Glomerular visceral epithelial cell (primary cell): Measurements from ENCODE around the gene CAMTA1.
A peak's percentile ranks its signal among the peaks of the same experiment; 100 is the strongest.

Experiments
- DNase-seq: peaks from one replicate; pipeline ENCODE4 v3.0.0-alpha.2; 2016; ENCODE audit errors: extremely low spot score

Gene CAMTA1

DNA sequence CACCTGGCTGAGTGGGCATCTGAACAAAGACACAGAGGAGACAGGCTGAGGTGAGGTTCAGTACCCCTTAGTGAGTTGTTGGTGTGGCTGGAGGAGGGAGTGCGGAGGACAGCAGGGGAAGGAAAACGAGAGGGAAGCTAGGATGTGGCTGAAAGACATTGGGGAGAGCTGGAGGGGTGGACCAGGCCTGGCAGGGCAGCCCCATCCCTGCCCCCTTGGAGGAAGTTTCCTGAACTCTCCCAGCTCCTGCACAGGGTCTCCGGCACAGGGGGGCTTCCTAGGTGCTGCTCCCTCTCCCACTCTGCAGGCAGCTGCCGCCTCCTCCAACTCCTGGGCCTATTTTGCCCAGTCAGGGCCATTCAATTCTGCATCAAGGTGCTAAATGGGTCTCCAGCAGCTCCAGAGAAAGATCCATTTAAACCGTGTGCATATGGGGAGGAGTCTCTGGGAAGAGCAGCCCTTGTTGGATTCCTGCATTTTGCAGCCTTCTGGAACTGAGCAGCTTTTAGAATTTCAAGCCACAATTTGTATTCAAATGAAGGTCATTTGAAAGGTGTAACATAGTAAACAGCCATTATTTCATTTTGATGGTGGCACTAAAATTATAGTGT is 193.9 kb downstream of the CAMTA1 start:
- DNase-seq: no peak

DNA sequence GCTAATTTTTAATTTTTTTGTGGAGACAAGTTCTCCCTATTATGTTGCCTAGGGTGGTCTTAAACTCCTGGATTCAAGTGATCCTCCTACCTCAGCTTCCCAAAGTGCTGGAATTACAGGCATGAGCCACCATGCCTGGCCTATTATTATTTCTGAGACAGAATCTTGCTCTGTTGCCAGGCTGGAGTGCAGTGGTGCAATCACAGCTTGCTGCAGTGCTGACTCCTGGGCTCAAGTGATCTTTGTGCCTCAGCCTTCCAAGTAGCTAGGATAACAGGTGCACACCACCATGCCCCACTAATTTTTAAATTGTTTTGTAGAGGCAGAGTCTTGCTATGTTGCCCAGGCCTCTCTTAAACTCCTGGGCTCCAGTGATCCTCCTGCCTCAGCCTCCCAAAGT is 196.3 kb downstream of the CAMTA1 start:
- no peak for DNase-seq

DNA sequence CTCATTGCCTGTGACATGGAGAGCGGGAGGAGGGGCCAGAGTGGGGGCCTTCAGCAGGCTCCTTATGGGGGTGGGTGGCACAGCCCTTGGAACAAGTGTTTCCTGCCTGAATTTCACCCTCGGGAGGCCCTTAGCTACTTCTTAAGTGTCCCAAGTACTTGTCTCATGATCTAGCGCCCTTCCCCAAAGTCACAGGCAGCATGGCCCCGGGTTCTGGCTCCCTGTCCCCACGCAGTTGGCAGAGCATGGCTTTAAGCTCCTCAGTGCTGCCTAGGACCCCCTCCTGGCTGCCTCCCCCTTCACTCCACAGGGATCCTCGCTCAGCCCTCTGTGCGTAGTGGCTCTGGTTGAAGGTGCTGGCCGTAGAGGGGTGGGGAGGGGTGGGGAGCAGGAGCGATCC is 197.2 kb downstream of the CAMTA1 start:
- DNase-seq: no peak

DNA sequence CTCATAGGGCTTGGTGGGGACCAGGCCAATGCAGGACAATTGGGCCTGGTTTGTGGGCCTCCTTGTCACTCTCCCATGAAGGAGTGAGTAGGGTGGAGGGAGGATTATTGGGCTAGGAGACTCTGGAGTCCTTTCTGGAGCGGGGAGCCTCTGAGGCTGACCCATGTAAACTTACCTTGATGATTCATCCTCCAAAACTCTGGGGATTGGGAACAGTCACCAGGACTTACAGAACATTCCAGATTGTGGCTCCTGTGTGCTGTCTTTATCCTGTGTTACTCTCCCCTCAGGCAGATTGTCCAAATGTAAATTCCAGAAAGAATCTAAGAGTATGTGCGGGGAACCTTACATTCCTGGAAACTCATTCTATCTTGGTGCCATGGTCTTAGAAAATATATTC is 197.6 kb downstream of the CAMTA1 start:
- DNase-seq: no peak

DNA sequence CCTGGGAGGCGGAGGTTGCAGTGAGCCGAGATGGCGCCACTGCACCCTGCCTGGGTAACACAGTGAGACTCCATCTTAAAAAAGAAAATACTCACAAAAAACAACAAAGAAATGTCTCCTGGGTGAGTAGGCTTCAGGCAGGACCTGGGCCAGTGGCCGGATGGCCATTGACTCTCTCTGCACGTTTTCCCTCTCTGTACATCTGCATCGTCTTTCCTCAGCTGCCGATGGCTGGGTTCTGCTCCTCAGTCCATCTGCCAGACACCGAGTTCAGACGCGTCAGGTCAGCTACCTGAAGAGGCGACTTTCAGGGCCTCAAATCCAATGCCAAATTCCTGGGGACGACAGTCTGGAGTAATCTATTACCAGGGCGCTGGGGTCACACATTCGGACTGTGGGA is 199.3 kb downstream of the CAMTA1 start:
- DNase-seq: no peak

DNA sequence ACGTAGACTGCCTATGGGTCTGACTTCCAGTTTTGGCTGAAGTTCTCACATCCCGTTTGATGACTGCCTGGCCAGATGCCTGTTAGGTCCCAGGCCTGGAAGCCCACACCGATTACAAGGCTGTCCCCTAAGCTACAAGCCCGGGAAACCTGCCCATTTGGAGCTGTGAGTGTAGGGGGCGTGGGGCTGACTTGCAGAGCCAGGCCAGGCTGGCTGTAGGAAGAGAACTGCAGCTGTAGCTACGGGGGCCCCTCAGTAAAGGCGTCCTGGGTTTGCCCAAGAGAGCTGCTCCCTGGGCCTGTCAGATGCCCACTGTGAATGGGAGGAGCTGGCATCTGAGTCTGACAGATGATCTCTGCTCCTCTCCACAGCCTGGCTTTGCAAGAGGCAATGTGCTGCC is 199.7 kb downstream of the CAMTA1 start:
- DNase-seq: no peak

DNA sequence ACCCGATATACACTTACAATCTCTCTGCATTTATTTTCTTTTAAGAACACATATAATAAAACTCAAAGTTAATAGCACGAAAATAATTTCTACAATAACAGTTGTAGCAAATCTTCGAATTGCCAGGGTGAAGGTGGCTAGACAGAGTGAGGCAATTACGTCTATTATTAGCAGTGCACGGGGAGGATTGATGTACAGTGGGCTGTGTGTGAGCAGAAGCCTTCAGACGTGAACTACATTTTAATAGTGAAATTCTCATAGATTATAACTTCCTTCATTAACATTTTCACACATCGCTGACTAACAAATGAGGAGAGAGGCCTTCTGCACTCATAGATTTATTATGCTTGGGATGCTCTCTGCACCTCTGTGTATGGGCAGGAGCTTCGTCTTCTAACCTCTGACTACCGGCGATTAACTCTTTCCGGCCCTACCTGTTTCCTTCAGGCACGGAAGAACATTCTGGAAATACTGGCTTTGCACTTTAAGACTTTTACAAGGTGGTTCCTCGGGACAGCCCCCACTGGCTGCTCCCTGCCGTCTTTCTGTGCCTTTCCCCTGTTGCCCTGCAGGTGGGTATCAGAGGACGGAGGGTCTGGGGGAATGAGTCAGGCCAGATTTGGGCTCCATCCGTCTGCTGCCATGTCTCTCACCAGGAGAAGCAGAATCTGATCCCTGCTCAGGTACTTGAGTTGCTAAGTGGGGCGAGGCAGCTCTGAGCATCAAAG is 200.5 kb downstream of the CAMTA1 start:
- no peak for DNase-seq

DNA sequence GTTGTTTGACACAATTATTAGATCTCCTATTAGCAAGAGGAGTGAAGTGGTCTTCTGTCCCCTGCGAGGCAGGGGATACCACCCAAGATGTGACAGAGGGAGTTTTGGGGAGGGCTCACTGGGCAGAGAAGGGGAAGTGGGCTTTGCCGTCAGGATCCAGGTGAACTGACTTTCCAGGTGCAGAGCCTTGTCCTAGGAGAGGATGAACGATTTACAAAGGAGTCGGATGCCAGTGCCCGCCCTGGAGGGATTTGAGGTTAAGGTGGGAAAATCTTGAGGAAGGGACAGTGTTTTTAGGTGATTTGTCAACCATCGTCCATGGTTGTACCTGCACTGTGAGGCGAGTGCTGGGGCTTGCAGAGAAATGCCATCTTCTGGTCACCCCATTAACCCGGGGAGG is 201.0 kb downstream of the CAMTA1 start:
- DNase-seq: no peak

DNA sequence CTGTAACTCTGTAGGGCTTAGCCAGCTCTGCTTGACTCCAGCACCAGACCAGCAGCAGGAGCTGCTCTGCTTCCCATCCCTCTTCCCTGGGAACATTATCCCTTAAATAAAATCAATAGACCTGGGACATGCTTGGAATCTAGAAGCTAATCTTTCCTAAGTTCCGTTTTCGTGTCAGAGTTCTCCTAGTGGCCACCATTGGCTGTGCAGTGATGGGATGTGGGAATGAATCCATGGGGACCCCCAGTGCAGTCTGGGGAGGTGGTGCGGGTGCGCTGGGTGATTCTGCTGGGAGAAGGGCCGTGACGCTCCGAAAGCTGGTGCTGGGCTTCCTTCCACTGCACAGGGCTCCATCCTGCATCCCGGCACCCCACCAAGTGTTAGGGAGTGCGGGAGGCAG is 202.7 kb downstream of the CAMTA1 start:
- no peak for DNase-seq

DNA sequence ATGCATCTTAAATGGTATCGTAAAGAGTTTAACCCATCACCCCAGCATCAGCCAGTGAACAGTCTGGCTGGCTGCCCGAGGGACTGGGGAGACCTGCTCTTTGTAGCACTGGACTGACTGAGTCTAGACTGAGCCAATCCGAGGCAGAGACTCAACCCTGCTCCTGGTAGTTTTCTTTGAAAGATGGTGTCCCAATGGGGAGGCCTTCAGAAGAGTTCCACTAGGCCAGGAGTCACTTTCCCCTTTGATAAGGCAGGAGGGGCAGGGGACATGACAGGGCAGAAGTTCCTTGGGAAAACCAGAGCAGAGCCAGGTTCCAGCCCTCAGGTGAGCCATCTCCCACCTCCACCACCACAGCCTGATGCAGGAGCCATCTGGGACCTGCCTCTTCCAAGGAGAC is 203.5 kb downstream of the CAMTA1 start:
- DNase-seq: no peak

DNA sequence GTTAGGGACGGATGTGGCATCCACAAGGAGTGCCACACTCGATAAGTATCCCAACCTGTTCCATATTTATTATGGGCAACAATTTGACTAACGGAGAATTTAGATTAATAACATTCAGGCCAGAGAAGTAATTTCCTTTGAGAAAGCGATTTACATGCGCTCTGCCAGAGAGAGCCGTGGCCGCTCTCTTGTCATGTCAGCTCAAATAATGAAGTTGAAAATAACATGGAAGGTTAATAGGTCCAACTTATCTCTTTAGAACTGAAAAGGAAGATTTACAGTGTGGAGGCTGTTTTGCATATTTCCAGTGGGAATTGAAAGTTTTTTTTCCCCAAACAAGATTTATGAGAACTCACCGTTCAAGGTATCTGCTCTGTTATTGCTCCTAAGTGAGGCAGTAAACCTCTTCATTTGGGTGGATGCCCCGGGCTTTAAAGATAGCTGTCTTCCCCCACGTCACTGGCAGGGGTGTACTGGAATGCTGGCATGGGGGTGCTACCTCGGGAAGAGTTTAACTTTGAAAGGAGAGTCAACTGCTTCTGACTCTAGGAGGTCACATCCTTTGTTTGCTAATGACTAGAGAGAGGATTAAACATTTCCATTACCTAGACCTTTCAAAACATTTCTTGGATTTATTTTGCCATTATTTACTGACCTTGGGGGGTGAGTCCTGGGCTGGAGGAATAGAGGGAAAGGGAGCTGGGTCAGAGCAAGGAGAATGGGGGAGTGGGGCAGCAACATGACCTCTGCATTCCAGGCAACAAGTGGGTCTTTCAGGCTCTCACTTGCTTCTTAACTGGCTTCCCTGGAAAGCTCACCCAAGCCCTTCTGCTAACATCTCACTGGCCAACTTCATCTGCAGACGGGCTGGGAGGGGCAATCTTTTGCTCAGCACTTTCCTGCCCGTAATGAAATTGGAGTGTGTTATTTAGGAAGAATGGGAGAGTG is 204.2 kb downstream of the CAMTA1 start:
- no peak for DNase-seq

DNA sequence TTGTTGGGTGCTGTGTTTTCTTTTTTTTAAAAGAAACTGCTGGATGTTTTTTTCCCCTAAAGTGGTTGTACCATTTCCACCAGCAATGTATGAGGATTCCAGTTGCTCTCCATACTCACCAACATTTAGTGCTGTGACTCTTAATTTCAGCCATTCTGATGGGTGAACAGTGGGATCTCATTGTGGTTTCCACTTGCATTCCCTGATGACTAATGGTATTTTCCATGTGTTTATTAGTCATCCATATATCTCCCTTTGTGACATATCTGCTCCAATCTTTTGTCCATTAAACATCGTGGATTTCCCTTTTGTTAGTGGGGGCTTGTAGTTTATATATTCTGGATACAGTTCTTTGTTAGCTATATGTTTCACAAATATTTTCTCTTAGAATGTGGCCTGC is 206.0 kb downstream of the CAMTA1 start:
- peak; percentile 67 for DNase-seq

DNA sequence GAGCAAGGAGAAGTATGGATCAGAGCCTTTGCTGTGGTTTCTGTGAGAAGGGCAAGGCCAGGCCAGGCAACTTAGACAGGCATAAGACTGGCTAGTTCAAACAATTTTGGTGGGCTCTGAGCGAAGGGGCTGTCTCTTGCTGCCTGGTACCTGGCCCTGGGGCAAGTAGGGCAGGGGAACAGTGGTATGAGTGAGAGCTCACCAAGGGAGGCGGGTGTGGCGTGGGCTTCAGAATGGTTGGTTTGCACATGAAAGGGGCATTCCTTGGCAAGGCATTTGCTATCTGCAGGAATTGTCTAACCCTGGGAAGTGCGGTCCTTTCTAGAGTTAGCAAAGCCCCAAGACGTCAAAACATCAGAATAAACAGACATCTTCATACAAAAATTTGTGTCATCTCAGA is 210.5 kb downstream of the CAMTA1 start:
- DNase-seq: no peak

DNA sequence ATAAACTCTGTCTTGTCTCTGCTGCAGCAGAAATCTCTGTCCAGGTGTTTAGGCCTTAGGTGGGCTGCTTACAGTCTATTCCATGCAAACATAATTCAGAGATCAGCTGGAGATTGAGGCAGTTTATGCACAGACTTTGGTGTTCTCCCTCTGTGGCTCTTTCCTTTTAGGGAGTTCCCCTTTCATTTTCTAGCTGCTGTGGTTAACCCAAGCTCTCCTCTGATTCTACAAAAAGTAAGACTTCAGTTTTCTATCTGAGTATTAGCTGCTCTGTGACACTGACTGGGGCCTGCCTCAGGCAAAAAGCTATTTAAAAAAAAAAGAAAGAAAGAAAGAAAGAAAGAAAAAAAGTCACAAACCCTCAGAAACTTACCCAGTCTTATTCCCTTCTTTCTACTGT is 211.1 kb downstream of the CAMTA1 start:
- DNase-seq: no peak

DNA sequence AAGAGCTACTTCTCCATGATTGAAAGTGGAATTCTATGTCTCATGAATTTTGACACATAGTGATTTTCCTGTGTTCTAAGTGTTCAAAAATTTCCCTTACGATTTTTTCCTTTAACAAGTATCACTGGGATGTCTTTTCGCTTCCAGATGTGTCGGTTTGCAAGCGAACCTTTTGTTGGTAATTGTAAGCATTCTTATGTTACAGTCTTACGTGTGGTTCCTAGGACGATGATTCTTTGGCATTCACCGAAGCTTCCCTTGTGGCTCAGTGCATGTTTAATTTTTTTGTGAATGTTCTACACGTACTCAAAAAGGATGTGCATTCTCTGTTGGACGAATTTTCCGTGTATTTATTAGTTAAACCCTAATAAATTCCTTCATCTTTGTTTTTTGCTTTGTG is 211.6 kb downstream of the CAMTA1 start:
- DNase-seq: no peak

DNA sequence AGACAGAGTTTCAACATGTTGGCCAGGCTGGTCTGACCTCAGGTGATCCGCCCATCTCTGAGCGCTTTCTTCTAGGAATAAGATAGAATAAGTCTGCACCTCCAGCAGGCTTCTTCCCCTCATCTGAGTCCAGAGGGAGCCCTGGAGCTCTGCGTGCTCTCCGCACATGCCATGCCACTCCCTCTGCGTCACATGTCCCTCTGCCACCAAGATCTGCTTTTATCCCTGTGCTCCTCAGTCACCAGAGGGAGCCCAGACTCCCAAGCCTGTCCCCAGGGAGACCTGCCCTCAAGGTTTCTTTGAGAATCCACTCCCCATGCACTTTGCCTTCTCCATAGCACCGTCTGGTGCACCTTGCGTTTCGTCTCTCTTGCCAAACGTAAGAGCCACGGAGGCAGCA is 213.0 kb downstream of the CAMTA1 start:
- DNase-seq: no peak

DNA sequence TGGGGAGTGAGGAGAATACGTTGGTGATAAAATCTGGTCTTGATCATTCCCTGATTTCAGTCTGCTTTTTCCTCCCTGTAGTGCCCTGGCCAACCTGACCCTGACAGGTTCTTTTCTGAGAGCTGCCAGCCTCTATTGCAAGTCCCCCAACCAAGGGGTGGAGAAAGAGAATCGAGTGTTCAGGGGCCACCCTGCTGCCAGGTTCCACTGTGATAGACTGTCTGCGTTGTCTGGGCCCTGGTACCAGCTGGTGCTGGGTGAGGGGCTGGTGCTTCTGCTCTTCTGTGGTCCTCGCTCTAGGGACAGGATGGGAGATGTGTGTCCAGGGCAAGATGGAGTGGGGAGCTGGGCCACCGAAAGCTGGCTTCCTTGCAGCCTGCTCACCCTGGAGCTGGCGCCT is 214.6 kb downstream of the CAMTA1 start:
- no peak for DNase-seq

DNA sequence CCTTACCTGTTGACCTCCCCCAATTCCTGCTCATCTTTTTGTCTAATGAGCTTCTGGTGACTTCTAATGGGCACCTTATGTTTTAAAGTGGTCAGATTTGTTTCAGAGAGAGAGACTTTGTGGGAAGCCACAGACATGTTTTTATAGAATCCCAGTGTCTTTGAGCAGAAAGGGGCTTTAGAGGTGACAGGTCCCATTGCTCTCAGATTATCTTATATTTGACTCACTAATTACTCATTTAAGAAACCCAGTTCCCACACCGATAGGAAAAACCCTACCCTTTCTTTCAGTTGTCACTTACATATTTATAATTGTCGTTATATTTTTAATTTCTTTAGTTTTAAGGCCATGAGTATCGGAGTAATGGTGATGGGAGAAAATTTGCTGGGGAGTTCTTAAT is 215.5 kb downstream of the CAMTA1 start:
- DNase-seq: no peak

DNA sequence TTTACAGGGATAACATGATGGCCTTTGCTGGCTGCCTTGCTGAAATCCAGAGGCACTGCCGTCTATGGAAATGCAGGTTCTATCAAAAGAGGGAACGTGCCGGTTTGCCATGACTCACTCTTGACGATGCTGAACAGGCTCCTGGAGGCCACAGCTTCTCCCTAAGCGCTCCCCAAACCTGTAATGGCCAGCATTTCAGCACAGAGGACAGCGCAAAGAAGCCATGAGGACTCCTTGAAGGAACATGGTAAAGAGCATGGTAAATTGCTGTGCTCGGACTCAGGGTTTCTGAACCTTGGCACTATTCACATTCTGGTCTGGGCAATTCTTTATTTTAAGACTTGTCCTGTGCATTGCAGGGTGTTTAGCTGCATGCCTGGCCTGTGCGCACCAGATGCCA is 217.5 kb downstream of the CAMTA1 start:
- no peak for DNase-seq

DNA sequence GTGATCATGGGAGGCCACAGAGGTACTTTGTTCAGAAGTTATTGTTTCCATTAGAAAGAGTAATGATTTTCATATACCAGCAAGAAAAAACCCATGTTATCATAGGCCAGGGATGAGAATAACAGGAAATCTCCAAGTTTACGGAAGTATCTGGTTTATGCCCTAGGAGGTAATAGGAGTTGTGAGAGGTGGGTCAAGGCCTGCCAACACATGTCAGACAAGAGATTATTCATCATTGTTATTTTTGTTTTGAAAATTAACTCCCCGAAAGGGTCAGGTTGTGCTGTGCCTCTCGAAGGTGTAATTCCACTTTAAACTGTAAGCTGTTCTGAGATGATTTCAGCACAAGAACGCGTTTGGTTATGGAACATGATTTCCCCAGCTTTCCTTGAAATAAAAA is 218.4 kb downstream of the CAMTA1 start:
- DNase-seq: no peak

DNA sequence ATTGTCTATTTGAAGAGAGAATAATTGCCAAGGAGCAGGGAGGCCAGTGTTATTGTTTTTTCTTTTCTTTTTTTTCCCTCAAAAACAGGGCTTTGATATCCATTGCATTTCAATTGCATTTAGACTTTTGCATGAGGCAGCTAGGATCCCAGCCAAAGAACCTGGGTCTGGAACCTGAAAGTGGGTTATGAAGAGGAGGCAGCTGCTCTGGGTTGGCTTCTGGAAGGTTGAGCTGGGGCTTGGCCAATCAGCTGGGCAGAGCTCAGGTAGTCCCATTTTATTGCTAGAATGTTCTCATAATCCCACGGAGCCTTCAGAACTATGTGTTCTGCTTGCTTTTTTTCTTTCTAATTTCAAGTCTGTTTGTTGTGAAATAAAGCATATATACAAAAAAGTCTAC is 218.9 kb downstream of the CAMTA1 start:
- DNase-seq: no peak

DNA sequence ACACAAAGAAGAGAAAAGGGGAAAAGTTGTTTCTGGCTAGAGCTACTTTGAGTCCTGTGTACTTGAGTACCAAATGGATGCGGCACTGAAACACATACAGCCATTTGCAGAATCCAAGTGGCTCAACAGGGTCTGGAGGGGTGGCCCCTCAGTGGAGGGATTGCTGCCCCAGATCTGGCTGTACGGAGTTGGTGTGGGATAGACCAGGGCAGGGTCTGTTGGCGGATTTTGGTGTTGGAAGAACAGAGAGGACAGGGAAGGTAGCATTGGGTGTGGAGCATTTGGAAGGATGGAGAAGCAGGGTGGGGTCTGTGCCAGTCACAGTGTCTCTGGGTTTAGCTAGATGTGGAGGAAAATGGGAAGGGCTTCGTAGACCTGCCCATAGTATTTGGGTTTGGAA is 220.5 kb downstream of the CAMTA1 start:
- DNase-seq: no peak
